Stimulated activated CD8-positive, alpha-beta memory T cell treated with anti-CD3 and anti-CD28 coated beads, Interleukin-2, amount 100 ng/mL, for 1 hour (primary cell): Measurements from ENCODE around the gene ZNRF4.

Experiments
- DNase-seq, 2 donors: peaks; one replicate each; pipeline ENCODE4 v3.0.0-alpha.2; 2020; ENCODE audit warnings: low read depth in 2 of 2

Gene ZNRF4

GRCh38 chr19:5443723-5444122 is 11.5 kb upstream of the ZNRF4 start:
- DNase-seq = no peak

GRCh38 chr19:5444431-5444830 is 10.8 kb upstream of the ZNRF4 start:
- DNase-seq = no peak

GRCh38 chr19:5445071-5445470 is 10.1 kb upstream of the ZNRF4 start:
- DNase-seq = no peak

- no peak for DNase-seq
Observed at GRCh38 chr19:5445561-5446055, 9.6 kb upstream of the ZNRF4 start.

GRCh38 chr19:5447700-5448311 is 7.4 kb upstream of the ZNRF4 start:
- DNase-seq = no peak

- no peak for DNase-seq
Observed at GRCh38 chr19:5448374-5448773, 6.8 kb upstream of the ZNRF4 start.

- DNase-seq = no peak
Observed at GRCh38 chr19:5450482-5451126, 4.6 kb upstream of the ZNRF4 start.

- no peak for DNase-seq
Observed at GRCh38 chr19:5451494-5451893, 3.7 kb upstream of the ZNRF4 start.

GRCh38 chr19:5452594-5453565 is 2.3 kb upstream of the ZNRF4 start:
- DNase-seq = no peak

GRCh38 chr19:5454743-5455142 is 474 bp upstream of the ZNRF4 start:
- no peak for DNase-seq

GRCh38 chr19:5456130-5456840 is 1.1 kb downstream of the ZNRF4 start:
- DNase-seq = no peak

GRCh38 chr19:5456841-5457200 is 1.6 kb downstream of the ZNRF4 start:
- DNase-seq = no peak

GRCh38 chr19:5457709-5458108 is 2.5 kb downstream of the ZNRF4 start:
- DNase-seq = no peak

- no peak for DNase-seq
Observed at GRCh38 chr19:5458420-5458819, 3.2 kb downstream of the ZNRF4 start.

- DNase-seq = no peak
Observed at GRCh38 chr19:5459360-5459759, 4.1 kb downstream of the ZNRF4 start.

- DNase-seq = no peak
Observed at GRCh38 chr19:5460748-5461147, 5.5 kb downstream of the ZNRF4 start.

- DNase-seq = no peak
Observed at GRCh38 chr19:5463959-5464358, 8.7 kb downstream of the ZNRF4 start.

- no peak for DNase-seq
Observed at GRCh38 chr19:5466072-5466471, 10.9 kb downstream of the ZNRF4 start.

- no peak for DNase-seq
Observed at GRCh38 chr19:5466814-5467291, 11.6 kb downstream of the ZNRF4 start.

GRCh38 chr19:5470264-5470671 is 15.1 kb downstream of the ZNRF4 start:
- no peak for DNase-seq

- no peak for DNase-seq
Observed at GRCh38 chr19:5472286-5472685, 17.1 kb downstream of the ZNRF4 start.

GRCh38 chr19:5473646-5474045 is 18.4 kb downstream of the ZNRF4 start:
- no peak for DNase-seq
